HEK293T (cell line): ENCODE measurements around the gene ST6GALNAC5.

Experiments
- CTCF ChIA-PET: fragments of 350-600 bp; formaldehyde crosslinking; extraction: SDS; loops from one replicate; lab custom pipeline; 2021; ENCODE audit warnings: antibody characterized with exemption, inconsistent platforms; lab: Yijun Ruan, JAX
- POLR2A ChIA-PET: fragments of 350-600 bp; formaldehyde crosslinking; extraction: SDS; loops from one replicate; lab custom pipeline; 2020; ENCODE audit warnings: antibody characterized with exemption, inconsistent platforms; lab: Yijun Ruan, JAX
- DNase-seq: peaks from one replicate; pipeline ENCODE4 v3.0.0; 2012; ENCODE audit warnings: mixed read lengths; ENCODE audit errors: extremely low spot score
- ARNT ChIP-seq: fragments of 450-650 bp; IDR thresholded peaks from 2 replicates; pipeline ENCODE4 v1.6.1; 2017; ENCODE audit warnings: mild to moderate bottlenecking
- BHLHE40 ChIP-seq: fragments of 450-650 bp; IDR thresholded peaks from 2 replicates; pipeline ENCODE4 v1.6.1; 2016; ENCODE audit warnings: mild to moderate bottlenecking, moderate library complexity, borderline replicate concordance
- CTBP1 ChIP-seq: fragments of 450-650 bp; IDR thresholded peaks from 2 replicates; pipeline ENCODE4 v1.6.1; 2016; ENCODE audit warnings: borderline replicate concordance
- ELF4 ChIP-seq: fragments of 450-650 bp; IDR thresholded peaks from 2 replicates; pipeline ENCODE4 v1.6.1; 2017; ENCODE audit warnings: antibody characterized with exemption
- FOXA1 ChIP-seq: fragments of 450-650 bp; IDR thresholded peaks from 2 replicates; pipeline ENCODE4 v1.6.1; 2016; ENCODE audit warnings: mild to moderate bottlenecking
- FOXK2 ChIP-seq: fragments of 450-650 bp; IDR thresholded peaks from 2 replicates; pipeline ENCODE4 v1.6.1; 2016; ENCODE audit warnings: mild to moderate bottlenecking
- FOXM1 ChIP-seq: fragments of 450-650 bp; IDR thresholded peaks from 2 replicates; pipeline ENCODE4 v1.6.1; 2017; ENCODE audit warnings: mild to moderate bottlenecking, borderline replicate concordance
- HDGF ChIP-seq: fragments of 450-650 bp; IDR thresholded peaks from 2 replicates; pipeline ENCODE4 v1.6.1; 2017; ENCODE audit warnings: antibody characterized with exemption, borderline replicate concordance
- L3MBTL2 ChIP-seq: fragments of 450-650 bp; conservative IDR thresholded peaks from 2 replicates; pipeline ENCODE4 v1.6.1; 2016; ENCODE audit warnings: mild to moderate bottlenecking
- LEF1 ChIP-seq: fragments of 450-650 bp; IDR thresholded peaks from 2 replicates; pipeline ENCODE4 v1.6.1; 2017; ENCODE audit warnings: mild to moderate bottlenecking, borderline replicate concordance
- NFRKB ChIP-seq: fragments of 450-650 bp; IDR thresholded peaks from 2 replicates; pipeline ENCODE4 v1.6.1; 2016; ENCODE audit warnings: mild to moderate bottlenecking, moderate library complexity
- SP1 ChIP-seq: fragments of 450-650 bp; IDR thresholded peaks from 2 replicates; pipeline ENCODE4 v1.6.1; 2017
- SUZ12 ChIP-seq: fragments of 450-650 bp; IDR thresholded peaks from 2 replicates; pipeline ENCODE4 v1.6.1; 2016; ENCODE audit warnings: mild to moderate bottlenecking
- TARDBP ChIP-seq: fragments of 450-650 bp; IDR thresholded peaks from 2 replicates; pipeline ENCODE4 v1.6.1; 2016
- ZNF384 ChIP-seq: fragments of 450-650 bp; IDR thresholded peaks from 2 replicates; pipeline ENCODE4 v1.6.1; 2016
- TF ChIP-seq, protein P1 (sequence below): fragments of 450-650 bp; IDR thresholded peaks from 2 replicates; pipeline ENCODE4 v1.6.1; 2016

The ST6GALNAC5 gene

DNA sequence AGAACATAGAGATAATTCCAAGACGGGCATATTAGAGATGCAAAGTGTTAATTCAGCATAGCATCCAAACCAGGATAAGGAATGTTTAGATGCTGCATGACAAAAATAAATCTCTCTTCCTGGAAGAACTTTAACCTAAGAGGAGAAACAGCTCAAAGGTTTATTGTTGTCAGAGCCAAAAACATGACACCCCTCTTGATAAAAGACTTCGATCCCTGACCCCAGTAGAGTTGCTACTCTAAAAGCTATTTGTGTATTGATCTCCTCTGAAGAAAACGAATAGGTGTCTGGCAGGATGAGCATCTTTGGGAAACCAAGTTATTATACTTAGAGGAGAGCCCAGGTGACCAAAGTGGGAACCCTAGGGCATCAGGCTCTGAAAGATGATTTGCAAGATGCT lies 193.9 kb downstream of the ST6GALNAC5 start:
- no peak for TF ChIP-seq SUZ12
- no peak for TF ChIP-seq TARDBP
- no peak for TF ChIP-seq FOXK2
- no peak for TF ChIP-seq CTBP1
- no peak for TF ChIP-seq NFRKB
- TF ChIP-seq FOXM1, result no peak
- no peak for TF ChIP-seq ELF4
- TF ChIP-seq BHLHE40, result no peak
- TF ChIP-seq SP1, result no peak
- TF ChIP-seq ZNF384, result no peak
- TF ChIP-seq ARNT, result no peak
- no peak for TF ChIP-seq L3MBTL2
- TF ChIP-seq FOXA1, result no peak
- CTCF ChIA-PET, result no interaction called here
- no peak for DNase-seq
- POLR2A ChIA-PET, result no interaction called here

DNA sequence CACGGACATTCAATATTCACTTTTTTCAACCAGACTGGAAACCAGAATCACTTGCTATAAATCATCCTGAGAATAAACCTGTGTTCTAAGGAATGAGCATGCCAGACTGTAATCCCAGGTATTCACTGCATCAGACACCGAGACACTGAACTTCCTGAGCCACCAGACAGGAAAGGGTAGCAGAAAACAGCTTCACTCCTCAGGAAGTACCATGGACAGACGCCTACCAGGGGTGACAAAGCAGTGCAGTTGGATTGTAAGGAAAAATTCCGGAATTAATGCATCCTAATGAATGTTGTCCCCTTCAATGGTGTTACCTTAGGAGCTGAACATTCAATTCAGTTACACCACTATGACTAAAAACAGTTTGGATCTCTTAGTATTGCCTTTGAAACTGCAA lies 195.8 kb downstream of the ST6GALNAC5 start:
- no peak for DNase-seq
- no peak for TF ChIP-seq FOXK2
- TF ChIP-seq ZNF384, result no peak
- no peak for TF ChIP-seq SP1
- no peak for TF ChIP-seq SUZ12
- no peak for TF ChIP-seq BHLHE40
- TF ChIP-seq CTBP1, result no peak
- TF ChIP-seq NFRKB, result no peak
- no peak for TF ChIP-seq TARDBP
- no peak for TF ChIP-seq ELF4
- ChIA-PET CTCF (no interaction called here), POLR2A (no interaction called here)

DNA sequence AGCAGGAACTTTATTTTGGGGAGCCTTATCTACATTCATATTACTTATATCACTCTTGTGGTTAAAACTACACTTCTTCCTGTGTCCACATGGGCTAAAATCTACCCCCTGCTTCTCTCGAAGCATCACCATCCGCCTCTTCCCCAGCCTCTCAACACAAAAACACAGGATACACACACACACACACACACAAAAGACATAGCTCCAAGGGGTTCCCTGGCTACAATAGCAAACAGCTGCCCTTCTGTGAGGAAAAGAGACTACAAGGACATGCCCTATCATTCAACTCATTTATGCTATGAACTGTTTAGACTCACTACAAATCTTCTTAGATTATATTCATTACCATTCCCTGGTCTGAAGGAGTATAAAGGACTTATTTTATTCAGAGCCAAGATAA lies 197.0 kb downstream of the ST6GALNAC5 start:
- ChIA-PET CTCF (no interaction called here), POLR2A (no interaction called here)
- no peak for TF ChIP-seq ZNF384
- TF ChIP-seq FOXA1, result no peak
- no peak for TF ChIP-seq FOXM1
- no peak for TF ChIP-seq BHLHE40
- TF ChIP-seq ELF4, result no peak
- no peak for TF ChIP-seq FOXK2
- no peak for TF ChIP-seq SUZ12
- TF ChIP-seq ARNT, result no peak
- TF ChIP-seq SP1, result no peak
- no peak for TF ChIP-seq NFRKB
- TF ChIP-seq HDGF, result no peak
- no peak for TF ChIP-seq LEF1
- DNase-seq, result no peak

DNA sequence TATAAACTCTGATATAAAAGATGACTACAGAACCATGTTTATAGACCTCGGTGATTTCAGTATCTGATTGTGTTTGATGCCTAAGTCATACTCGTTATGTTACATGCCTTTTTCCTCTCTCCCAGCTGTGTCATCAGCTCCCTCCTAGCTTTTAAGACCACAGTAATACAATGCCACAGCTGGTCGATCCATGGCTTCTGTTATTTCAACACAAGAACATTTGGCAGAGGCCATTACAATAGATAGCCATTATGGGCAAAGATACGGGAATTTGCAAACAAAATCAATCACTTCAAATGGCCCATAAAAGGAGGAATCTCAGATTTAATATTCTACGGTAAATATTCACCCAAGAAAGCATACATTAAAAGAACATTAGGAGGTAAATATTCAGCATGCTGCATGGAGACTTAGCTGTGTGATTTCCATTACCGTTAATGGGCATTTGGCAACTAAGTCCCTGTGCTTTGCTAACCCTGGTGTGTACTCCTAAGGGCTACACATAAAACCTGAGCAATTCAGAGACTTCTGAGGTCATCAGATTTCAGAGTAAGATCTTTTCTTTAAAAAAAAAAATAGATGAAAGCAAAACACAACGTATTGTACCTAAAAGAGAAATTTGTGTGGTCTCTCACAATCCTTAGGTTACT lies 198.5 kb downstream of the ST6GALNAC5 start:
- CTCF ChIA-PET, result no interaction called here

DNA sequence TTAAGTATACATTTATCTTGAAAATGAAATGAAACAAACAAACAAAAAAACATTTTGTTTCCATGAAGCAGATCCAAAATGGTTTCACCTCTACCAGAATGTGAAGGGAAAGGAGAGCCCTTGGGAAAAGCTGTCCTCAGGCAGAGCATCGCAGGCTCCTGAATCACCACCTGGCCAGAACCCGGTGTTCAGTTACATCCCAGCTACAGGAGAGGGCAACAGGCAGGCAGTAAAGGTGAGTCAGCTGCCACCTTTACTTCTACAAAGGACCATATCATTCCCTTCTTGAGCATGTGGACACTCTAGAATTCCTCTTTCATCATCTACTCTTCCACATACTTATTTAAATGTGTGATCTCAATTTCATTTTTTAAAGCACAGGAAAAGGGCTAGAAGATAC lies 200.7 kb downstream of the ST6GALNAC5 start:
- no peak for TF ChIP-seq LEF1
- TF ChIP-seq TARDBP, result no peak
- no peak for TF ChIP-seq CTBP1
- TF ChIP-seq SP1, result no peak
- TF ChIP-seq L3MBTL2, result no peak
- TF ChIP-seq ELF4, result no peak
- no peak for TF ChIP-seq ARNT
- no peak for TF ChIP-seq ZNF384
- TF ChIP-seq, protein P1, sequence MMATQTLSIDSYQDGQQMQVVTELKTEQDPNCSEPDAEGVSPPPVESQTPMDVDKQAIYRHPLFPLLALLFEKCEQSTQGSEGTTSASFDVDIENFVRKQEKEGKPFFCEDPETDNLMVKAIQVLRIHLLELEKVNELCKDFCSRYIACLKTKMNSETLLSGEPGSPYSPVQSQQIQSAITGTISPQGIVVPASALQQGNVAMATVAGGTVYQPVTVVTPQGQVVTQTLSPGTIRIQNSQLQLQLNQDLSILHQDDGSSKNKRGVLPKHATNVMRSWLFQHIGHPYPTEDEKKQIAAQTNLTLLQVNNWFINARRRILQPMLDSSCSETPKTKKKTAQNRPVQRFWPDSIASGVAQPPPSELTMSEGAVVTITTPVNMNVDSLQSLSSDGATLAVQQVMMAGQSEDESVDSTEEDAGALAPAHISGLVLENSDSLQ, result no peak
- TF ChIP-seq FOXA1, result no peak
- no peak for TF ChIP-seq HDGF
- CTCF ChIA-PET, result no interaction called here
- no peak for DNase-seq
- POLR2A ChIA-PET, result no interaction called here

More for the DNA sequence above, 198.5 kb downstream of the ST6GALNAC5 start:
- TF ChIP-seq FOXA1, result no peak
- no peak for TF ChIP-seq TARDBP
- TF ChIP-seq SP1, result no peak
- no peak for TF ChIP-seq ZNF384
- TF ChIP-seq, protein P1, result no peak
- no peak for TF ChIP-seq HDGF
- no peak for TF ChIP-seq SUZ12
- no peak for TF ChIP-seq BHLHE40
- TF ChIP-seq CTBP1, result no peak
- TF ChIP-seq FOXM1, result no peak
- no peak for TF ChIP-seq FOXK2
- TF ChIP-seq L3MBTL2, result no peak
- no peak for TF ChIP-seq ELF4
- TF ChIP-seq NFRKB, result no peak
- no peak for TF ChIP-seq ARNT
- no peak for TF ChIP-seq LEF1
- POLR2A ChIA-PET, result no interaction called here
- DNase-seq, result no peak

DNA sequence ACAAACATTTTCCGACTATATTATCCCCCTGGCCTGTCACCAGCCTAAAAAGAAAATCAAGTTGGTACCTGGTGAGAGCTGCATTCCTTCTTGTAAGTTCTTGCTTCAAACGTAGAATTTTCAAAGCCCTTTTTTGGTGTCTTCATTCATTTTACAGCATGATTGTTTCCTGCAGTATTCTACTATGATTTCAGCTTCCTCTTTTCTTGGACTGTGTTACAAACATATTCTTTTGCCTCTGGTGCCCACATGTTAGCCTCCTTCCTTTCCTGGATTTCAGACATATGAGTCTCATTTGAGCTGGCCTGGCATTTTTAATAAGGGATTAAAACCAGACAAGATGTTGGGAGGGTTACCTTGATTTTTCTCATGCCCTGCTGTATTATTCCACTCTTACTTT lies 209.5 kb downstream of the ST6GALNAC5 start:
- ChIA-PET POLR2A (no interaction called here), CTCF (no interaction called here)
- TF ChIP-seq NFRKB (no peak), CTBP1 (no peak), FOXA1 (no peak), LEF1 (no peak), SUZ12 (no peak)
- TF ChIP-seq, protein P1, result no peak

More for the DNA sequence above, 209.5 kb downstream of the ST6GALNAC5 start:
- no peak for DNase-seq
